Measurements from ENCODE around the gene TBC1D22A. TPM values are rescaled to one million over a fixed set of nuclear protein-coding genes. Genes with fewer than 3 reads are reported as not detected.

Gene TBC1D22A
- total and polyA plus RNA-seq, 11 donors = 9.4 to 30.7 (median 18.6) TPM

DNA sequence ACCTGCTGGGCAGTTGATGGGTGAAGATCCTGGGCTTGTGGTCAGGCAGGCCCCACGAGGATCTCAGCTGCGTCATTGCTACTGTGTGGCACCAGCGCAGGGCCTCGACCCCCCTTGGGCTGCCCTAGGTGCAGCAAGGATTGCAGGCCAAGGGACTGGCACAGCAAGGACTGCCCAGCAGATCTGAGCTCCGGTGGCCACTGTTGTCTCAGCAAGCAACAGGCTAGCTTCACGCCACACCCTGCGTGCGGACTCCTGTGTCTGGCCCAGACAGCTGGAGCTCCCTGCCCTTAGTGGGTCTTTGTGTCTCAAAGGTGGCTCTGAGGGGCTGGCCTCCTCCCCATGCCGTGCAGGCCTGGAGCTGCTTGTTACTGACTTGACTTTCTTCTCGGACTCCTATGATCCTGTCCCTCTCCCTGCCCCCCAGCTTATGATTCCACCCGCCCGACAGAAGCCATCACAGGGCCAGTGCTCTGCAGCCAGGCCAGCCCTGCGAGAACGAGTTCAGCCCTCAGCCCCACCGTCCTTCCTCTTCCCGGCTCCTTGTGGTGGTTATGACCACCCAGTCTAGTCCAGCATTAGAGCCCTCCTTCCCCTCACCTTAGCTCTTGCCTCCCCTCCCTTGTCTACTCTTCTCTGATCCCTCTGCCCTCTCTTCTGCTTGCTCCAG is 295.6 kb downstream of the TBC1D22A start:
- Histone ChIP-seq H3K36me3 (peaks cover 0 to 45% (median 5%) of the 10 kb centered on the region in 9 donors), H3K4me3 (no peak overlapping the region), H3K9me3 (no peaks in the 10 kb centered on the region), H3K27me3 (no peaks in the 10 kb centered on the region), H3K27ac (no peak overlapping the region), H3K4me1 (no peaks in the 10 kb centered on the region)
- DNase-seq (peak in 1 of 5 donors; percentile 12), ATAC-seq (no peak)
- 94 to 98% (median 97%) methylated on average over 13 to 16 of the region's 16 CpGs for WGBS, 4 donors
- TF ChIP-seq, protein P1, sequence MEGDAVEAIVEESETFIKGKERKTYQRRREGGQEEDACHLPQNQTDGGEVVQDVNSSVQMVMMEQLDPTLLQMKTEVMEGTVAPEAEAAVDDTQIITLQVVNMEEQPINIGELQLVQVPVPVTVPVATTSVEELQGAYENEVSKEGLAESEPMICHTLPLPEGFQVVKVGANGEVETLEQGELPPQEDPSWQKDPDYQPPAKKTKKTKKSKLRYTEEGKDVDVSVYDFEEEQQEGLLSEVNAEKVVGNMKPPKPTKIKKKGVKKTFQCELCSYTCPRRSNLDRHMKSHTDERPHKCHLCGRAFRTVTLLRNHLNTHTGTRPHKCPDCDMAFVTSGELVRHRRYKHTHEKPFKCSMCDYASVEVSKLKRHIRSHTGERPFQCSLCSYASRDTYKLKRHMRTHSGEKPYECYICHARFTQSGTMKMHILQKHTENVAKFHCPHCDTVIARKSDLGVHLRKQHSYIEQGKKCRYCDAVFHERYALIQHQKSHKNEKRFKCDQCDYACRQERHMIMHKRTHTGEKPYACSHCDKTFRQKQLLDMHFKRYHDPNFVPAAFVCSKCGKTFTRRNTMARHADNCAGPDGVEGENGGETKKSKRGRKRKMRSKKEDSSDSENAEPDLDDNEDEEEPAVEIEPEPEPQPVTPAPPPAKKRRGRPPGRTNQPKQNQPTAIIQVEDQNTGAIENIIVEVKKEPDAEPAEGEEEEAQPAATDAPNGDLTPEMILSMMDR (IDR thresholded peaks at IDR 0.05) = no peak
- TF ChIP-seq POLR2A (IDR thresholded peaks at IDR 0.05) = no peak
- intact Hi-C loops (cut with DNase I) = no loop called here

DNA sequence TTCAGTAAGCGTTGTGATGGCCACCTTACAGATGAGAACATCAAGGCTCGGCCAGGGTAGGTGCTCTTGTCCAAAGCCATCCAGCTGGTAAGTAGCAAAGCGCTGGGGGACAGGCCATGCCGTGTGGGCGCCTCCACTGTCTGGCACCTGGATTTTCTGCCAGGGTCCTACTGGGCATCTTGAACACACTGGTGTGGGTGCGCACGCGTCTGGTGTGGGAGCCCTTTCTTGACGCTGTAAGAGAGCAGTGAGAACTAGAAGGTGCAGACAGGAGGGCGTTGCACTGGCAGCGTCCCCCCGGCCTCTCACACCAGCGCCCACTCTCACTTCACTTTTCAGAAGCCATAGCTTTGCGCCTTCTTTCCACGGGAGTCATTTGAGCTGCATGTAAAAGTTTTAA is 296.6 kb downstream of the TBC1D22A start:
- DNase-seq (no peak), ATAC-seq (no peak)
- intact Hi-C loops (cut with DNase I) = no loop called here
- H3K27ac ChIP-seq = no peak overlapping the region
- no peaks in the 10 kb centered on the region for H3K27me3 ChIP-seq
- no peaks in the 10 kb centered on the region for H3K9me3 ChIP-seq
- no peak overlapping the region for H3K4me3 ChIP-seq
- whole genome bisulfite sequencing, 4 donors = 95 to 97% (median 96%) methylated on average over 14 to 15 of the region's 15 CpGs
- TF ChIP-seq, protein P1 (IDR thresholded peaks at IDR 0.05) = no peak
- TF ChIP-seq POLR2A (IDR thresholded peaks at IDR 0.05) = no peak
- H3K4me1 ChIP-seq = no peaks in the 10 kb centered on the region
- peaks cover 0 to 41% (median 5%) of the 10 kb centered on the region in 9 donors for H3K36me3 ChIP-seq

DNA sequence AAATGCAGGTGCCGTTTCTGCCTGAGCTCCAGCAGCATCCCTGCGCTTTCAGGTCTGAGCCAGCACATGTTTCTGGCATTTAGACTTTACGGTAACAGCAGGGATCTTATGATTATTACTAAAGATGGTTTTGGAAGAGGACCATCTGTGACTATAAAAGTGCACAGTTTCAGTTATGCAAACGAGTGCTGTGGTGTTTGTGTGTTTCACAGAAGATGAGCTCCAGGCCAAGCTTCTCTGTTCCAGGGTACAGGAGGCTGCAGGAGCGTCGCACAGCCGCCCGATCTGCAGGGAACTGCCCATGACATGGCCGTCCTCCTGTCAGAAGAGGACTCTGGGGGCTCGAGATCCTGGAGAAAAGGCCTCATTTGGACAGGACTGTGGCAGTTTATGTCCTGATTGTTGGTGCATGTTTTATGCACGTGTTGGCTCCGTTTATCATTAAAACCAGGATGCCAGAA is 297.3 kb downstream of the TBC1D22A start:
- Histone ChIP-seq H3K4me1 (no peaks in the 10 kb centered on the region), H3K4me3 (no peak overlapping the region), H3K27me3 (no peaks in the 10 kb centered on the region), H3K36me3 (peaks cover 0 to 35% (median 5%) of the 10 kb centered on the region in 9 donors), H3K9me3 (no peaks in the 10 kb centered on the region), H3K27ac (no peak overlapping the region)
- WGBS, 4 donors = 89 to 92% (median 89%) methylated on average over 12 of the region's 12 CpGs
- DNase-seq (peak in 1 of 5 donors; percentile 12), ATAC-seq (no peak)
- intact Hi-C loops (cut with DNase I) = no loop called here
- TF ChIP-seq, protein P1 (IDR thresholded peaks at IDR 0.05) = no peak
- no peak for TF ChIP-seq POLR2A (IDR thresholded peaks at IDR 0.05)

DNA sequence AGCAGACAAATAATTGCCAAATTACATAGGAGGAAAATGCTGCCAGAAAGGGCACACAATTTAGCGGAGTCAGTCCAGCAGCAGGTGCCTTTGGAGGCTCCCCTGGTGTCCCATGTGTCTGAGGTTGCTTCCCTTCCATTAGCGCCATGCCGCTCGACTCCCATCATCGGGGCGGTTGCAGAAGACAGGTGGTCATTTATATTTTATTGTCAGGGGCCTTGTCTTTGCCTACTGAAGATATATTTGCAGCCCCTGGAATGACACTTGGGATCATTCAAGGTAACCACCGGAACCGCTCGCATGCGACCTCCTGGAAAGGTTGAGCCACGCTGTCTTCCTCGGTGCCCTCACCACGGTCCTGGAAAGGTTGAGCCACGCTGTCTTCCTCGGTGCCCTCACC is 298.3 kb downstream of the TBC1D22A start:
- H3K27me3 ChIP-seq = no peaks in the 10 kb centered on the region
- no peak overlapping the region for H3K4me3 ChIP-seq
- intact Hi-C loops (cut with DNase I) = no loop called here
- DNase-seq (peak in 1 of 5 donors; percentile 8), ATAC-seq (no peak)
- H3K27ac ChIP-seq = no peak overlapping the region
- peaks cover 0 to 35% (median 5%) of the 10 kb centered on the region in 9 donors for H3K36me3 ChIP-seq
- no peak for TF ChIP-seq POLR2A (IDR thresholded peaks at IDR 0.05)
- TF ChIP-seq, protein P1 (IDR thresholded peaks at IDR 0.05) = no peak
- no peaks in the 10 kb centered on the region for H3K9me3 ChIP-seq
- H3K4me1 ChIP-seq = no peaks in the 10 kb centered on the region
- 94 to 99% (median 97%) methylated on average over 15 of the region's 15 CpGs for WGBS, 4 donors

Measured in heart left ventricle (tissue), 16 donors.